B cell (primary cell): Measurements from ENCODE around the gene THSD7B. TPM values are rescaled to one million over a fixed set of nuclear protein-coding genes. Genes with fewer than 3 reads are reported as not detected.

Experiments
- ATAC-seq: fragments of 200-7000 bp; cut with Tn5 transposase; one replicate; pipeline ENCODE4 v1.10.0; 2021; ENCODE audit warnings: low read depth, mild to moderate bottlenecking, moderate number of reproducible peaks, moderate library complexity
- CTCF ChIA-PET: fragments of 350-600 bp; sonication (Branson Sonifier 250); formaldehyde crosslinking; loops from one replicate; lab custom pipeline; 2021; ENCODE audit warnings: antibody characterized with exemption, inconsistent platforms; lab: Charles Lee
- POLR2A ChIA-PET: fragments of 350-600 bp; sonication (Branson Sonifier 250); formaldehyde crosslinking; loops from one replicate; lab custom pipeline; 2021; ENCODE audit warnings: antibody characterized with exemption; lab: Charles Lee
- DNase-seq: peaks from one replicate; pipeline ENCODE4 v3.0.0; 2013
- H2AFZ ChIP-seq: 2 replicates; pipeline ENCODE4 v1.6.1; 2012; ENCODE audit warnings: mild to moderate bottlenecking, low read depth, low read length; ENCODE audit not compliant: insufficient read depth, poor library complexity, severe bottlenecking
- H3K27ac ChIP-seq, 2 donors: 1 replicate in 1 of 2; 2 replicates in 1 of 2; pipeline ENCODE4 v1.5.1; 2012 to 2013; ENCODE audit warnings: low read length in 2 of 2, mild to moderate bottlenecking in 2 of 2, moderate library complexity in 1 of 2
- H3K27me3 ChIP-seq, 4 experiments: fragments of 200-600 bp in 1 of 4; sonication (generic) in 1 of 4; replicated peaks in 1 of 4; 1 replicate in 2 of 4; 2 replicates in 2 of 4; pipeline versions ENCODE4 v1.6.1 to v1.7.0; 2013 to 2016; ENCODE audit warnings: low read length in 3 of 4, mild to moderate bottlenecking in 2 of 4, mixed read lengths in 1 of 4, moderate library complexity in 1 of 4; ENCODE audit not compliant: insufficient read depth in 4 of 4, control insufficient read depth in 3 of 4; ENCODE audit errors: control extremely low read depth in 1 of 4
- H3K36me3 ChIP-seq, 2 experiments: replicated peaks in 1 of 2; 1 replicate in 1 of 2; 2 replicates in 1 of 2; pipeline versions ENCODE4 v1.6.1 to v1.7.1; 2013; ENCODE audit warnings: low read length in 1 of 2; ENCODE audit not compliant: insufficient read depth in 2 of 2, control insufficient read depth in 1 of 2; ENCODE audit errors: control extremely low read depth in 1 of 2, extremely low read depth in 1 of 2
- H3K4me1 ChIP-seq, 2 donors: fragments of 200-600 bp in 1 of 2; sonication (generic) in 1 of 2; 1 replicate in 1 of 2; 2 replicates in 1 of 2; pipeline versions ENCODE4 v1.5.1 to v1.6.1; 2013 to 2017; ENCODE audit warnings: low read length in 2 of 2; ENCODE audit not compliant: control insufficient read depth in 2 of 2, insufficient read depth in 2 of 2
- H3K4me2 ChIP-seq: replicated peaks from 2 replicates; pipeline ENCODE3; 2012; ENCODE audit warnings: mild to moderate bottlenecking, low read depth, low read length; ENCODE audit not compliant: poor library complexity, severe bottlenecking
- H3K4me3 ChIP-seq, 5 experiments: fragments of 200-600 bp in 1 of 5; sonication (generic) in 1 of 5; 1 replicate in 3 of 5; 2 replicates in 2 of 5; pipeline versions ENCODE4 v1.5.1 to v1.7.0; 2011 to 2016; ENCODE audit warnings: low read length in 4 of 5, mild to moderate bottlenecking in 4 of 5, low read depth in 2 of 5, control low read depth in 1 of 5, moderate library complexity in 1 of 5; ENCODE audit not compliant: insufficient read depth in 1 of 5; ENCODE audit errors: control extremely low read depth in 1 of 5, extremely low read depth in 1 of 5
- H3K79me2 ChIP-seq: fragments of 200-600 bp; sonication (generic); one replicate; pipeline ENCODE4 v1.6.0; 2016; ENCODE audit warnings: low read length; ENCODE audit not compliant: control insufficient read depth, insufficient read depth
- H3K9ac ChIP-seq: fragments of 200-600 bp; sonication (generic); 2 replicates; pipeline ENCODE4 v1.6.1; 2017; ENCODE audit warnings: mild to moderate bottlenecking, low read length, moderate library complexity
- H3K9me3 ChIP-seq, 3 donors: one replicate each; pipeline versions ENCODE4 v1.6.1 to v1.7.1; 2013; ENCODE audit warnings: low read length in 2 of 3; ENCODE audit not compliant: control insufficient read depth in 2 of 3, insufficient read depth in 1 of 3; ENCODE audit errors: control extremely low read depth in 1 of 3
- H4K20me1 ChIP-seq: 2 replicates; pipeline ENCODE4 v1.6.0; 2012; ENCODE audit warnings: mild to moderate bottlenecking, low read length; ENCODE audit not compliant: insufficient read depth, control insufficient read depth, poor library complexity, severe bottlenecking
- H3K27ac Mint-ChIP-seq: one replicate; pipeline ENCODE4 v1.8.0; 2021; ENCODE audit warnings: mixed read lengths
- H3K27me3 Mint-ChIP-seq: one replicate; pipeline ENCODE4 v1.8.0; 2021; ENCODE audit warnings: mixed read lengths
- H3K4me1 Mint-ChIP-seq: one replicate; pipeline ENCODE4 v1.8.0; 2021; ENCODE audit warnings: mixed read lengths
- H3K4me3 Mint-ChIP-seq: one replicate; pipeline ENCODE4 v1.8.0; 2021; ENCODE audit warnings: mixed read lengths
- H3K9me3 Mint-ChIP-seq: one replicate; pipeline ENCODE4 v1.8.0; 2022; ENCODE audit warnings: mixed read lengths; ENCODE audit not compliant: insufficient read depth
- CTCF ChIP-seq: fragments of 200-600 bp; IDR thresholded peaks from one replicate; pipeline ENCODE4 v1.8.0; 2022; ENCODE audit warnings: antibody characterized with exemption, mild to moderate bottlenecking
- EZH2 ChIP-seq: IDR thresholded peaks from 2 replicates; pipeline ENCODE4 v1.6.1; 2012; ENCODE audit warnings: borderline replicate concordance, low read depth, mild to moderate bottlenecking, moderate library complexity, low read length; ENCODE audit not compliant: insufficient read depth, poor library complexity, severe bottlenecking
- WGBS: methylation state at CpG from one replicate; pipeline ENCODE4 v1.1.5; 2013; ENCODE audit warnings: missing lambda C conversion rate; ENCODE audit not compliant: insufficient coverage; 5-methylcytosine and 5-hydroxymethylcytosine counted together
- intact Hi-C: fragments of 100-400 bp; cut with micrococcal nuclease; formaldehyde crosslinking; loops from one replicate; pipeline ENCODE4 v1.10.0; 2022
- polyA plus RNA-seq: library from polyadenylated mRNA; depleted of rRNA; stranded (reverse); fragments of >200 nt; gene quantifications from 2 replicates; pipeline ENCODE4 v1.2.3, GENCODE V29; 2012
- total RNA-seq, 2 donors: library from RNA; stranded (reverse); fragments of 120-200 nt in 1 of 2; gene quantifications; 1 replicate in 1 of 2; 2 replicates in 1 of 2; pipeline versions ENCODE4 v1.2.3 to v1.2.4, GENCODE V29; 2013 to 2022

Gene THSD7B
- total and polyA plus RNA-seq, 2 donors (not counting 1 experiment from before 2014, with no cell fraction given), result 0.76 TPM; not detected in 1

GRCh38 chr2:137002896-137003295 is 237.6 kb downstream of the THSD7B start:
- ATAC-seq (no peak), DNase-seq (no peak)
- Histone ChIP-seq H3K9me3 (no peaks in the 10 kb centered on the region), H3K9ac (no peak overlapping the region), H3K27me3 (no peaks in the 10 kb centered on the region), H2AFZ (no peak overlapping the region), H3K4me3 (no peak overlapping the region), H3K4me2 (no peak overlapping the region), H3K36me3 (no peaks in the 10 kb centered on the region), H3K27ac (no peak overlapping the region), H3K4me1 (no peaks in the 10 kb centered on the region), H3K79me2 (no peaks in the 10 kb centered on the region), H4K20me1 (no peaks in the 10 kb centered on the region)
- intact Hi-C loops, result no loop called here
- TF ChIP-seq EZH2, result no peak
- no peak for TF ChIP-seq CTCF
- Mint-ChIP-seq H3K27ac (no peak overlapping the region), H3K9me3 (no peaks in the 10 kb centered on the region), H3K27me3 (no peaks in the 10 kb centered on the region), H3K4me1 (no peaks in the 10 kb centered on the region), H3K4me3 (no peak overlapping the region)
- WGBS, result no CpG with 5 or more reads among the region's 1 CpG
- POLR2A ChIA-PET, result no interaction called here
- CTCF ChIA-PET, result no interaction called here

GRCh38 chr2:137005210-137005609 is 239.9 kb downstream of the THSD7B start:
- CTCF ChIA-PET, result no interaction called here
- WGBS, result 80% methylated on average over 2 of the region's 2 CpGs
- no peak overlapping the region for H3K4me2 ChIP-seq
- H2AFZ ChIP-seq, result no peak overlapping the region
- Mint-ChIP-seq H3K27ac (no peak overlapping the region), H3K9me3 (no peaks in the 10 kb centered on the region), H3K27me3 (no peaks in the 10 kb centered on the region), H3K4me3 (no peak overlapping the region), H3K4me1 (no peaks in the 10 kb centered on the region)
- no peaks in the 10 kb centered on the region for H3K27me3 ChIP-seq
- no peak overlapping the region for H3K27ac ChIP-seq
- POLR2A ChIA-PET, result no interaction called here
- H3K9ac ChIP-seq, result no peak overlapping the region
- no peaks in the 10 kb centered on the region for H3K36me3 ChIP-seq
- no peaks in the 10 kb centered on the region for H3K4me1 ChIP-seq
- H3K4me3 ChIP-seq, result no peak overlapping the region
- no peaks in the 10 kb centered on the region for H4K20me1 ChIP-seq
- intact Hi-C loops, result no loop called here
- no peaks in the 10 kb centered on the region for H3K79me2 ChIP-seq
- TF ChIP-seq EZH2 (no peak), CTCF (no peak)
- no peak for DNase-seq
- ATAC-seq, result no peak
- no peaks in the 10 kb centered on the region for H3K9me3 ChIP-seq
